Measurements from ENCODE around the gene AK3. TPM values are rescaled to one million over a fixed set of nuclear protein-coding genes. Genes with fewer than 3 reads are reported as not detected.

Gene AK3
- polyA plus RNA-seq, 3 donors, result 81.9 to 114 (median 104) TPM

GRCh38 chr9:4714266-4715016 lies 26.6 kb downstream of the AK3 start:
- DNase-seq, result no peak

- no peak for DNase-seq
Observed at GRCh38 chr9:4713849-4714248, 27.2 kb downstream of the AK3 start.

- DNase-seq, result no peak
Observed at GRCh38 chr9:4709380-4709779, 31.6 kb downstream of the AK3 start.

- no peak for DNase-seq
Observed at GRCh38 chr9:4706971-4707622, 33.9 kb downstream of the AK3 start.

GRCh38 chr9:4706021-4706420 lies 35.0 kb downstream of the AK3 start:
- no peak for DNase-seq

GRCh38 chr9:4704129-4704528 lies 36.9 kb downstream of the AK3 start:
- DNase-seq, result no peak

GRCh38 chr9:4701526-4701925 lies 39.5 kb downstream of the AK3 start:
- DNase-seq, result no peak

- DNase-seq, result no peak
Observed at GRCh38 chr9:4700932-4701331, 40.1 kb downstream of the AK3 start.

GRCh38 chr9:4700091-4700490 lies 40.9 kb downstream of the AK3 start:
- no peak for DNase-seq

GRCh38 chr9:4691795-4692194 lies 49.2 kb downstream of the AK3 start:
- DNase-seq, result no peak

- DNase-seq, result no peak
Observed at GRCh38 chr9:4690144-4690543, 50.9 kb downstream of the AK3 start.

GRCh38 chr9:4689687-4690104 lies 51.3 kb downstream of the AK3 start:
- no peak for DNase-seq

GRCh38 chr9:4689021-4689420 lies 52.0 kb downstream of the AK3 start:
- no peak for DNase-seq

GRCh38 chr9:4686584-4686983 lies 54.4 kb downstream of the AK3 start:
- no peak for DNase-seq

- DNase-seq, result no peak
Observed at GRCh38 chr9:4686112-4686511, 54.9 kb downstream of the AK3 start.

GRCh38 chr9:4684820-4685219 lies 56.2 kb downstream of the AK3 start:
- no peak for DNase-seq

GRCh38 chr9:4680750-4681149 lies 60.3 kb downstream of the AK3 start:
- no peak for DNase-seq

GRCh38 chr9:4680173-4680525 lies 60.9 kb downstream of the AK3 start:
- DNase-seq, result no peak

GRCh38 chr9:4679268-4680172 lies 61.5 kb downstream of the AK3 start, which contains the start of gene CDC37L1:
CDC37L1 (plus strand) TSS chr9:4679569; CDS start chr9:4679768, 199 bp downstream.
- DNase-seq, result peak; percentile 97

GRCh38 chr9:4678679-4679267 lies 62.2 kb downstream of the AK3 start:
- peak; percentile 42 for DNase-seq

- no peak for DNase-seq
Observed at GRCh38 chr9:4677392-4677791, 63.6 kb downstream of the AK3 start.

- DNase-seq, result no peak
Observed at GRCh38 chr9:4674783-4675182, 66.2 kb downstream of the AK3 start.

Measured in renal pelvis (tissue), 4 donors.